ENCODE results near the gene ADAMTSL2.

ADAMTSL2 gene

GRCh38 chr9:133493845-133494540, 40.5 kb upstream of the ADAMTSL2 start:
- H3K27me3 ChIP-seq (ENCODE audit: control insufficient read depth, insufficient read depth, low read length), result peaks cover 7% of the 10 kb centered on the region
- H3K9ac ChIP-seq (ENCODE audit: low read length), result no peak overlapping the region
- H3K4me3 ChIP-seq (ENCODE audit: low read length), result no peak overlapping the region
- no peaks in the 10 kb centered on the region for H3K36me3 ChIP-seq (ENCODE audit: control insufficient read depth, insufficient read depth, low read length)
- H3K4me1 ChIP-seq (ENCODE audit: control insufficient read depth, insufficient read depth, low read length), result no peaks in the 10 kb centered on the region
- H3K9me3 ChIP-seq (ENCODE audit: control insufficient read depth, low read length), result no peaks in the 10 kb centered on the region

GRCh38 chr9:133494636-133495326, 39.7 kb upstream of the ADAMTSL2 start:
- Histone ChIP-seq H3K4me3 (ENCODE audit: low read length) (no peak overlapping the region), H3K4me1 (ENCODE audit: control insufficient read depth, insufficient read depth, low read length) (no peaks in the 10 kb centered on the region), H3K27me3 (ENCODE audit: control insufficient read depth, insufficient read depth, low read length) (peaks cover 7% of the 10 kb centered on the region), H3K36me3 (ENCODE audit: control insufficient read depth, insufficient read depth, low read length) (no peaks in the 10 kb centered on the region), H3K9ac (ENCODE audit: low read length) (no peak overlapping the region), H3K9me3 (ENCODE audit: control insufficient read depth, low read length) (no peaks in the 10 kb centered on the region)

GRCh38 chr9:133495327-133496293, 38.9 kb upstream of the ADAMTSL2 start:
- no peaks in the 10 kb centered on the region for H3K9me3 ChIP-seq (ENCODE audit: control insufficient read depth, low read length)
- H3K4me1 ChIP-seq (ENCODE audit: control insufficient read depth, insufficient read depth, low read length), result no peaks in the 10 kb centered on the region
- peaks cover 7% of the 10 kb centered on the region for H3K27me3 ChIP-seq (ENCODE audit: control insufficient read depth, insufficient read depth, low read length)
- H3K4me3 ChIP-seq (ENCODE audit: low read length), result no peak overlapping the region
- no peak overlapping the region for H3K9ac ChIP-seq (ENCODE audit: low read length)
- H3K36me3 ChIP-seq (ENCODE audit: control insufficient read depth, insufficient read depth, low read length), result no peaks in the 10 kb centered on the region

- peaks cover 7% of the 10 kb centered on the region for H3K27me3 ChIP-seq (ENCODE audit: control insufficient read depth, insufficient read depth, low read length)
Measured at GRCh38 chr9:133496861-133497842, 37.4 kb upstream of the ADAMTSL2 start.

GRCh38 chr9:133499132-133499891, 35.2 kb upstream of the ADAMTSL2 start:
- Histone ChIP-seq H3K4me1 (ENCODE audit: control insufficient read depth, insufficient read depth, low read length) (no peaks in the 10 kb centered on the region), H3K9me3 (ENCODE audit: control insufficient read depth, low read length) (no peaks in the 10 kb centered on the region), H3K27me3 (ENCODE audit: control insufficient read depth, insufficient read depth, low read length) (peaks cover 7% of the 10 kb centered on the region), H3K9ac (ENCODE audit: low read length) (no peak overlapping the region), H3K4me3 (ENCODE audit: low read length) (no peak overlapping the region), H3K36me3 (ENCODE audit: control insufficient read depth, insufficient read depth, low read length) (no peaks in the 10 kb centered on the region)

More at GRCh38 chr9:133496861-133497842, 37.4 kb upstream of the ADAMTSL2 start:
- Histone ChIP-seq H3K9me3 (ENCODE audit: control insufficient read depth, low read length) (no peaks in the 10 kb centered on the region), H3K36me3 (ENCODE audit: control insufficient read depth, insufficient read depth, low read length) (no peaks in the 10 kb centered on the region), H3K4me3 (ENCODE audit: low read length) (no peak overlapping the region), H3K4me1 (ENCODE audit: control insufficient read depth, insufficient read depth, low read length) (no peaks in the 10 kb centered on the region), H3K9ac (ENCODE audit: low read length) (no peak overlapping the region)

GRCh38 chr9:133499892-133500270, 34.6 kb upstream of the ADAMTSL2 start:
- Histone ChIP-seq H3K4me3 (ENCODE audit: low read length) (no peak overlapping the region), H3K9ac (ENCODE audit: low read length) (no peak overlapping the region), H3K4me1 (ENCODE audit: control insufficient read depth, insufficient read depth, low read length) (no peaks in the 10 kb centered on the region), H3K36me3 (ENCODE audit: control insufficient read depth, insufficient read depth, low read length) (no peaks in the 10 kb centered on the region), H3K27me3 (ENCODE audit: control insufficient read depth, insufficient read depth, low read length) (peaks cover 7% of the 10 kb centered on the region), H3K9me3 (ENCODE audit: control insufficient read depth, low read length) (no peaks in the 10 kb centered on the region)

GRCh38 chr9:133502112-133502511, 32.4 kb upstream of the ADAMTSL2 start:
- Histone ChIP-seq H3K4me1 (ENCODE audit: control insufficient read depth, insufficient read depth, low read length) (peaks cover 7% of the 10 kb centered on the region), H3K27me3 (ENCODE audit: control insufficient read depth, insufficient read depth, low read length) (no peaks in the 10 kb centered on the region), H3K36me3 (ENCODE audit: control insufficient read depth, insufficient read depth, low read length) (no peaks in the 10 kb centered on the region), H3K9me3 (ENCODE audit: control insufficient read depth, low read length) (no peaks in the 10 kb centered on the region), H3K4me3 (ENCODE audit: low read length) (no peak overlapping the region), H3K9ac (ENCODE audit: low read length) (no peak overlapping the region)

GRCh38 chr9:133505186-133505830, 29.2 kb upstream of the ADAMTSL2 start:
- Histone ChIP-seq H3K9me3 (ENCODE audit: control insufficient read depth, low read length) (no peaks in the 10 kb centered on the region), H3K27me3 (ENCODE audit: control insufficient read depth, insufficient read depth, low read length) (no peaks in the 10 kb centered on the region), H3K4me3 (ENCODE audit: low read length) (no peak overlapping the region), H3K9ac (ENCODE audit: low read length) (no peak overlapping the region), H3K4me1 (ENCODE audit: control insufficient read depth, insufficient read depth, low read length) (peaks cover 18% of the 10 kb centered on the region), H3K36me3 (ENCODE audit: control insufficient read depth, insufficient read depth, low read length) (no peaks in the 10 kb centered on the region)

- no peaks in the 10 kb centered on the region for H3K36me3 ChIP-seq (ENCODE audit: control insufficient read depth, insufficient read depth, low read length)
- H3K27me3 ChIP-seq (ENCODE audit: control insufficient read depth, insufficient read depth, low read length), result no peaks in the 10 kb centered on the region
- no peaks in the 10 kb centered on the region for H3K9me3 ChIP-seq (ENCODE audit: control insufficient read depth, low read length)
- H3K4me1 ChIP-seq (ENCODE audit: control insufficient read depth, insufficient read depth, low read length), result peaks cover 18% of the 10 kb centered on the region
- H3K9ac ChIP-seq (ENCODE audit: low read length), result no peak overlapping the region
- no peak overlapping the region for H3K4me3 ChIP-seq (ENCODE audit: low read length)
Measured at GRCh38 chr9:133505901-133506652, 28.4 kb upstream of the ADAMTSL2 start.

- Histone ChIP-seq H3K36me3 (ENCODE audit: control insufficient read depth, insufficient read depth, low read length) (no peaks in the 10 kb centered on the region), H3K4me3 (ENCODE audit: low read length) (no peak overlapping the region), H3K27me3 (ENCODE audit: control insufficient read depth, insufficient read depth, low read length) (no peaks in the 10 kb centered on the region), H3K9me3 (ENCODE audit: control insufficient read depth, low read length) (no peaks in the 10 kb centered on the region), H3K4me1 (ENCODE audit: control insufficient read depth, insufficient read depth, low read length) (peaks cover 18% of the 10 kb centered on the region), H3K9ac (ENCODE audit: low read length) (no peak overlapping the region)
Measured at GRCh38 chr9:133506653-133507038, 27.9 kb upstream of the ADAMTSL2 start.
